Caki2 (cell line): ENCODE data around the gene MBNL2. TPM values are rescaled to one million over a fixed set of nuclear protein-coding genes. Genes with fewer than 3 reads are reported as not detected.

Source experiments
- DNase-seq: peaks from one replicate; pipeline ENCODE4 v3.0.0-alpha.2; 2015; ENCODE audit warnings: low read depth
- in situ Hi-C: cut with HindIII; loops from 2 replicates; pipeline ENCODE4 v1.10.0; 2016; ENCODE audit warnings: low sequenced_read_pairs, low pct_unique_long_range_greater_than_20kb, mixed read lengths
- total RNA-seq: library from RNA; depleted of rRNA; stranded (reverse); fragments of >200 nt; shearing (Covaris generic); gene quantifications from 2 replicates; pipeline ENCODE4 v1.2.3, GENCODE V29; 2014; ENCODE audit warnings: low replicate concordance

MBNL2 gene
- total RNA-seq, 1 experiment from 2014 or later: 14.0 TPM

DNA sequence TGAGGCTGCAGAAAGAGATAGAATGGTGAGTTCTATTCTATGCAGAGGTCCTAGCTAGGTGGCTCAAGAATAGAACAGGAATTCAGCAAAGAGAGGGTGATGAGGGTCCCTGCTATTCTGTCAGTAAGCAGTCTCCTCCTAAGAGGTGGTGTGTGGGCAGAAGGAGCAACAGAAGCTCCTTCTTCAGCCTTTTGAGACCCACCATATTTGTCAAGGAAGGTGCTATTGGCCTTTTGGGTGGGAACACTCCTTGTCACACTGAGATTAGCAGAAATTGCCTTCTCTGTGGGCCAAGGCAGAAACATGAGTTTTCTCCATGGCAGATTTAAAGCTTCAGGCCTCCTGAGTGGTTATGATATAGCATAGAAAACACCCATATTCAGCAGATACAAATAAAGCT is 172.4 kb downstream of the MBNL2 start:
- in situ Hi-C loops: no loop called here
- DNase-seq: no peak

DNA sequence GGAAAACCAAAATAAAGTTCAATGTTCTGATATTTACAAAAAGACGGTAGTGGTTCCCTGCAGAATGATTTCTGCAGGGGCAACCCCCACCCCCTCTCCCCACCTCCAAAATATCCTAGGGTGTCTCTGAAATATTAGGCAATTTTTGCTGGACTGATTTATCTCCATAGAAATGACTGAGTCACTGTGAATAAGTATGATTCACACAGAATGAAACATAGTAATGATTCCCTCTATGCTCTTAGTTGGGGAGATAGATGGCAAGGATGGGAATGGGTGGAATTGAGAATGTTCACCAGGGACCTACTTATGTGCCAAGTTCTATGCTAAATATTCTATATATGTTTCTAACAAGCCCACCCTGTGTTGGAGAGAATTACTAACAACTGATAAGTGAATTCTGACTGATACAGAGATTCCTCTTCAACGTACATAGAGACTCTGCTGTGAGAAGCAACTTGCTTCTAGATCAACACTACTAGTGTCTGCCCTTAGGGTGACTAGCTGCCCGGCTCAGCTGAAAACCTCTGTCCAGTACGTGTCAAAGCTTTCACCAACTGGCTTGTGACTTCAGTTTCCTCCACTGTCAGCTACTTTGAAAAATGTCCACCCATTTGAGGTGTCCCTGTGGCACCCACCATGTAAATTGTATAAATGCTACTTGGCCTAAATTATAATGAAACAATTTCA is 173.5 kb downstream of the MBNL2 start:
- DNase-seq: peak; percentile 7
- in situ Hi-C loops: no loop called here

DNA sequence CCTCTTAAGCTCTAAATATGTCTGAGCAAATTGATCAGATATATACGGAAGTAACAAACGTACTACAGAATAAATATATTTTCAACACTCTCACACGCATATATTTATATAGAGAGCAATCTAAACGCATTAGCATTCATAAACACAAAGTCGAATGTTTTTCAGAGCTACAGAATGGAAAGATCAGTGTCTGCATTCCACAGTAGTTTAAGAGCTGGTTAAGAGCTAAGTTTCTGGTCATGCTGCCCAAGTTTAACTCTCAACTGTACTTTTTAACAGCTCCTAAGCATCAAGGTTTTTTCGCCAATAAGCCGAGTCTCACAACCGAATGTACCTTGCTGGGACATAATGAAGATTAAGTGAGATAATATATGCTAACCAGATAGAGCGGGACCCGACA is 175.1 kb downstream of the MBNL2 start:
- in situ Hi-C loops: no loop called here
- no peak for DNase-seq

DNA sequence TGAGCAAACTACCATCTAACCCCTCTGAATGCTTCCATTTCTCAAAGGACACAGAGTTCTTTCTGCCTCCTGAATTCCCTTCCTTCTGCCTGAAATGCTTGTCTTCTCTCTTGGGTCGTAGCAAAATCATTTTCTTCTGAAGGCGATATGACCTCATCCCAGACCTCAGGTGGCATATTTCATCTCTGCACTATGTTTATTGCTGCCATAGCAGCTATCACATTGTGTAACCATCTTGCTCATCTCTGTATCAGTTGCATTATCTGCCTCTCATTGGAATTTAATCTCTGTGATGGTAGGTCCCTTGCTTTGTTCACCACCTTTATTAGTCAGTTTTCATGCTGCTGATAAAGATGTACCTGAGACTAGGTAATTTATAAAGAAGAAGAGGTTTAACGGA is 179.3 kb downstream of the MBNL2 start:
- no peak for DNase-seq
- in situ Hi-C loops: no loop called here

DNA sequence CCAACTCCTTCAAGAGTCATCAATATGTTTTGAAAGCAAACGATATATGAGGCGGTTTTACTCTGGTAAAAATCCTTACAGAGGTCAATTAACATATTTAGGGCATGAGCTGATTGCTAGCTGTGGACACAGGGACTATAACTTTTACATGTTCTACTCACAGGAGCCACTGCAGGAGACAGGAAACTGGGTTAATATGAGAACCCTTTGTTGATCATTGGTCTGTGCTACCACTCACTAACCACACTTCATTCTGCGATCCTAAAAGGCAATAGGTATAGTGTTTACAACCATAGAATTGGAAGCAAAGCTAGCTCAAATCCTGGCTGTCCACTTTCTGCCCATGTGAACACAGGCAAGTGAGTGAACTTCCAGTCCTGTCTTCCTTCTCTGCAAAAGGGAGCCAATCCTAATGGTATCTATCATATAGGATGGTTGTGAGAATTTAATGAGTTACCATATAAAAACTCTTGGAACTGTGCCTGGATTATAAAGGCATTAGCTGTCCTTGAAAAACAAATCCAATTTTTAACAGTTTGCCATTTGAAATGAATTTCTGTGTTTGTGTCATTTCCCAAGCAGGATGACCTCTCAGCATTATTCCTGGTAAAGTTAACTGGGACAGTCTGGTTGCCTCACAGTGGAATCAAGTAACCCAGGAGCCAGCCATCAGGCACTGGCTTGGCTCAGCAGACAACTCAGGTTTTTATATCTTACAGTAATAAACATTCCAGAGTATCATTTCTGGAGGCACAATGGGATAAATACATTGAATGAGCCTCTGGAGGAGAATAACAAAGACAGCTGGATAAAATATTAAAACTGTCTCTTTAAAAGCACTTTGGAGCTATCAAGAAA is 182.0 kb downstream of the MBNL2 start:
- no peak for DNase-seq
- in situ Hi-C loops: no loop called here

DNA sequence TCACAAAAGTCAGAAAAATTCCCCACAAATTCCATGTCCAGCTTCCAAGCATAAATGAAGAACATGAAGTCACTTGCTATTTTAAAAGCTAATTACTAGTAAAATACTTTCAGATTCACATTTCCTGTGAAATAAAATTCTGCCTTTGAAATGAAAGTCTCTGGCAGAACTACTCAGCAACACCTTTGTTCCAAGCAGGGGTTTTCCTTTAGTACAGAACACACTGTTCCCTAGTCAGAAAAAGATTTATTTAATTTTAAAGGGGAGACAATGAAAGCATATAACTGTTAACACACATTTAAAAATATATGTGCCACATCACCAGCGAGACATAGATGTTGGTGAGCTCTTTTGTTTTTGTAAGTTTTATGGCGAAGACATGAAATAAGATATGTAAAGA is 185.4 kb downstream of the MBNL2 start:
- in situ Hi-C loops: no loop called here
- no peak for DNase-seq

DNA sequence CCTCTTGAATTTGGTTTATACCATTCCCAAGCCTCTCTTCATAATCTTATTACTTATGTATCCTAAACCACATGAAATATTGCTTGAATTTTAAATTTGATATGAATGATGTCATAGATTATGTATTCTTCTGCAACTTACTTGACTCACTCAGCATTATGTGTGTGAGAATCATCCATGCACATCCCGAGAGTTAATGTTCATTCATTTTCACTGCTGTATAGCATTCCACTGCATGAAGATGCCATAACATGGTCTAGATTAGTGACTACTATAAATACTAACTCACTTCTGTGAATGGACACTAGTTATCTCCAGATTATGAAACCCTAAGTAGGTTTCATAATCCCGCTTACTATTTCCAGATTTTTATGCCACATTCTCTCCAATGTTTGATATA is 186.8 kb downstream of the MBNL2 start:
- in situ Hi-C loops: no loop called here
- no peak for DNase-seq

DNA sequence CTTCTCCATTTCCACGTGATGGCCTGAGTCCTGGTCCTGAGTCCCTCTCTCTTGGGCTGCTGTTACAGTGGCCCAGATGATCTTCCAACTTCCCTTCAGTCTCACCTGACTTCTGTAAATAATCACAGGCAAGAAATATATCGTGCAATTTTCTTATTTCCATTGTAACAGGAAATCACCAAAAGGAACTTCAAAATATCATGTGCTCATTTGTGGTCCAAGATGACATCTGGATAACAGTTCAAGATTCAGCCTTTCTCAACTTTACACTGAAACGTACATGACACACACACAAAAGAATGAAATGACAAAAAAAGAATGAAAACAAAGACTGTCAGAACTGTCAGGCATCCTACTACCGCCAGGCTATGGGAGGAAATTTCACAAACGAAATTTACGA is 189.9 kb downstream of the MBNL2 start:
- in situ Hi-C loops: no loop called here
- DNase-seq: no peak

DNA sequence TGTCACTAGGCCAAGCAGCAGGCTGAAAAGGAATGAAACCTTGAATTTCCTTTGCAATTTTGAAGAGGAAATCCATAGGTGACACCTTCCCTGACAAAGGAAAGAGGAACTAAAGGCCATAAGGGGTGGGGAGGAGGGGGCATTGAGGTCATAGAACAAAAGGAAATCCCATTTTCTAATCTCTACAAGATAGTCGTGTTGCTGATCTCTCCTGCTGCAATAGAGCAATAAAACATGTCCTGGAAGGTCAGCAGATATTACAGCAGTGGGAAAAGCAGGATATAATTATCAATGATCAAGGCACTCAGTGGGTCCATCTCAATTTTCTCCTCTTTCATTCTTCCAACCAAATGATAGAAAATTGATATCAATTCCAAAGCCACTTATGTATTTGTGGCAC is 191.6 kb downstream of the MBNL2 start:
- in situ Hi-C loops: no loop called here
- no peak for DNase-seq

DNA sequence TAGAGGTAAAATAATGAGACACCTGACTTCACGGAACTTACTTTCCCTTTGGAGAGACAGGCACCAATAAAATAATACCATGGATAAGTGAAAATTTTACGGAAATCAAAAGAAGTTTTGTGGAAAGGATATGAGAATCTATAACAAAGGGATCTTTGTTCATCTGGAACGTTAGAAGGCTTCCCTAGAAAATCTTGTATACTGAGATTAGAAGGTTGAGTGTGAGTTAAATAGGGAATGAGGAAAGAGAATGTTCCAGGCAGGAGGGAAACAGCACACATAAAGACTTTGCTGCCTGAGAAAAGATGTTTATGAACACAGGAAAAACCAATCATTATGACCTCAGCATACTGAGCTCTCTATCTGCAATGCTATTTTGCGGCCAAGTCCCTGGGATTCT is 192.3 kb downstream of the MBNL2 start:
- in situ Hi-C loops: no loop called here
- no peak for DNase-seq

DNA sequence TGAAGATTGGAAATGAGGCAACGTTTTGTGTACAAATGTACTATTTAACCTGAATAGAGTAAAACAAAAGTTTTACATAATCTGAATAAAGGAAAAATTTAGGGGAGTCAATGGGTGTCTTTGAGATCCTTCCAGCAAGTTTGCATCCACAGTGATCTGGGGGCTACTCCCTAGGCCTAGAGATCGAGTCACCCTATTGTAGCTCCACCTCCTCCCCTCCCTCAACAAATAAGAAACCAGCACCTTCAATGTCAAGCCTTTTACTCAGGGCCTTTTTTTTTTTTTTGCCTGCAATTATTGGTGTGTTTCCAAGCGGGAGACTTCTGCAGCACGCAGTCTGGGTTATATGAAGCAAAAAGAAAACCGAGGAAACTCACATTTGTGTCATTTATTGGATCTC is 195.6 kb downstream of the MBNL2 start:
- in situ Hi-C loops: no loop called here
- peak; percentile 8 for DNase-seq

DNA sequence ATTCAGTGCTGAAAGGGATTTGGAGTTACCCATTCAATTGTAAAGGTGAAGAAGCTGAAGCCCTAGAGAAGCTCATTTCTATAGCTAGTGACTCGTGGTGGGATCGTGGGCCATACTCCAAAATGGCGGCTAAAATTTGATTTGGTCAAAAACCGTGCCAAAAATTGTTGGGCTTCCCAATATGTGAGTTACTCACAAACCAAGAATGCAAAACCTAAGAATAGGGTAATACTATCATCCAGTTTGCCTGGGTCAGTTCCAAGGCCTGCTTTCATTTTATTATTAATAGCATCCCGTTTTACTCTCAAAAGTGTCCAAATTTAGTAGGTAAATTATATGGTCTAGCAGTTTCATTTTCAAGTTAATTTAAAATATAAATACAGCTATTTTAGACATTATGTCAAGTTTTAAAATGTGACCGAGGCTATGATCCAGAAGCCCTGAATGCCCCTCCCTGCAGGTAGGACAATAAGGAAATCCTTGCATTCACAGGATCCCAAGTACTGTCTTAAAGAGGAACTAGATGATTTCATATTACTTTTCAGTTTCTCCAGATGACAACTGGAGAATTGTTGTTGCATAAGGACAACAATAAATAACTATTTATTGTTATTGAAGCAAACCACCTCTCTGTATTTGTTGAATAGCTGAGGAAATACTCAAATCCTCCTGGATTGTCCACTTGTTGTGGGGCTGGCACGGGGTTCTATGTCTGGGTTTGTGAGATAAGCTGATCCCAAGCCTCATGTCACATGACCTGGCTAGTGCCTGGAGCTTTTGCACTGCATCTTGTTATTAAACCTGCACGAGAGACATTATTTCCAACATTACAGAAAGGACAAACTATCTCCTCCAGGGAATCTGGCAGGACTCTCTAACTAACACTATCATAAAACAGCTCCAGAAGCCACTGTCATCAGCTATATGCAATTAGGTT is 200.3 kb downstream of the MBNL2 start:
- DNase-seq: no peak
- in situ Hi-C loops: no loop called here

DNA sequence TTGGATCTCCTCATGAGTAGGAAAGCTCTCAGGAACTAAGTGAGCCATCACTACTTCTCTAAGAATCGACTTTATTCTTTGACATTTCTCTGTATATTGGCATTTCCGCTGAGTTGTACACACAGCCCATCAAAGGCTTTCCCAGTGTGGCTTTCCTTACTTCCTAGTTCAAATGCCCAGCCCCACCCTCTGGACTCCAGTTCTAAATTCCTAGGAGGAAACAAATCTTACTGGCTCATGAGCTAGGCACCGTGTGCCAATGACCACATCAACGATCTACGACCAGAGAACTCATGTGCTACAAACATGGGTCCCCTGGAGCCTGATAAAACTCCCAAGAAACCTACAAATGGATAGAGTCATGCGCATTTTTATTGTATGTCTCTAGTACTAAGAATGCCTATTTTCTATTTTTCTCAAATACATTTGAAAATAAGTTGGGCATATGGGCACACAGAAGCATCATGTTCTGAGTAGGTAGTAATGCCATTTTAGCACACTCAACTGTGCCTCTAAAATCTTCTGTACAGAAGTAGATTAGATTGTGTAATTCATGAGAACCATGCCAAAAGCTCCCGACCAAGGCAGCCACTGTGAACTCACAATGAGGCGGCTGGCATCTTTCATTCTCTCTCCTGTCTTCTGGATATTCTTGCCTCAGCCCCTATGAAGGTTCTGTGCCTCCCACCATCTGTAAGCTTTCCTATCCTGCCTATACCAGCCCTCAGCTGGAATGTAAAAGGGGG is 201.3 kb downstream of the MBNL2 start:
- in situ Hi-C loops: no loop called here
- DNase-seq: no peak

DNA sequence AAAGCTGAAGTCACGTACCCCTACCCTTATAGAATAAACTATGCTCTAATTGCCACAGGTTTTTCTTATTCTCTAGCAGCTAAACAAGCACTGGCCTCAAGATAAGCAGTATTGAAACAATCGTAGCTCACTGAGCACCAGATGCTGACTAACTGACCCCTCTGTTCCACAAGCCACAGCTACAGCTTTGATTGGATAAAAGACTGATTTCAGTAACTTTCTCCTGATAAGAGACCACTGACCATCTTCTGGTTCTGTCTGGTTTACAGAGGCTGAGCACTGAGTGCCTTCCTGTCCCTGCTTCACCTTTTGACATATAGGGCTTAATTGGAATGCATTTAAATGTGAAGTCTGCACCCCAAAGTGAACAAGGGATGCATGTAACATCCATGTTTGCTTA is 203.5 kb downstream of the MBNL2 start:
- DNase-seq: no peak
- in situ Hi-C loops: no loop called here

DNA sequence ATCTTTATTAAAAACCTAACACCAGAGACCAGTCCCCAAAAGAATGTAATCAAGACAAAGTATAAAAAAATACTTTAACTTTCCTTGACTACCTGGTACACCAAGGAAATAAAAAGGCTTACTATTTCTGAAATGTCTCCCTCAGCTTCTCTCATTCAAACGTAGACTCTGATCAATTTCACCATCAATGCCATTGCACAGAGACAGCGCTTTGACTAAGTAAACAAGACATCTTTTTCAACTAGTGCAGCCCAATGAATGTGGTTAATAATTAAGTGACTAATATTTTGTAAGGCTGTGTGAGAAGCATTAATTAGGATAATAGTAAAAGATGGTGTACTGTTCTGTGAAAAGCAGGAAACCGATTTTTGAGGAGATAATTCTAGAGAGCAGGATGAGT is 204.6 kb downstream of the MBNL2 start:
- DNase-seq: no peak
- in situ Hi-C loops: no loop called here

DNA sequence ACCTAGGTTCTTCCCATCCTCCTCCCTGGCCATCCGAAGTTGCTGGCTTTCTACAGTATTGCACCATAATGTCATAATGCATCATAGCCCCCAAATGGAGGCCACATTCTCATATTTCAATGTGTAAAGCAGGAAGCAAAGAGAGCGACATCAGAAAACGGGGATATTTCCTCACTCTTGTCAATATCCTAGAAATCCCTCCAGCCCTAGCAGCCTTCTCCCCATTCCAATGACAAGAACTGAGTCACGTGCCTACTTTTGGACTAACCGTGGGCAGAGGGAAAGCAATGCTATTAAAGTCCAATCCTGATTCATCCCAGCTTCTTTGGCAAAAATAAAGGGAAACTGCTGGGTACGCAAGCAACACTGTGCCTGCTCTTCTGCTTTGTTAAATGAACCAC is 207.5 kb downstream of the MBNL2 start:
- no peak for DNase-seq
- in situ Hi-C loops: no loop called here

DNA sequence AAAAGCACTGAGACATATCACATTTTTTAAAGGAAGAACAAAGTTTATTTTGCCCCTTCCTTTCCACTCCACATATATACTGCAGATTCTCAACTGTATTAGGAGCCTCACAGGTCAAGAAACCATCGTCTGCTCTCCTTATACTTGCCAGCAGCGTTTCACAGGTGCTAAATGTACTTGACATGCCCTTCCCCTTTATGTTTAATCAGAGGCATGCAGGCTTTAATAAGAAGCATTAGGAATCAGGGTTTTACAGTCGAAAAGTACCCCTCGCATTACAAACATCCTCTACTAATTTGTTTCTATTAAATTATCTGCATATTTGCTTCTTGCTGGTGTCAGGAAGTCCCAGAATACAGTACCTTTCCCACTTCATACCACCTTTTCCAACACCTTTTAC is 208.2 kb downstream of the MBNL2 start:
- DNase-seq: no peak
- in situ Hi-C loops: no loop called here

DNA sequence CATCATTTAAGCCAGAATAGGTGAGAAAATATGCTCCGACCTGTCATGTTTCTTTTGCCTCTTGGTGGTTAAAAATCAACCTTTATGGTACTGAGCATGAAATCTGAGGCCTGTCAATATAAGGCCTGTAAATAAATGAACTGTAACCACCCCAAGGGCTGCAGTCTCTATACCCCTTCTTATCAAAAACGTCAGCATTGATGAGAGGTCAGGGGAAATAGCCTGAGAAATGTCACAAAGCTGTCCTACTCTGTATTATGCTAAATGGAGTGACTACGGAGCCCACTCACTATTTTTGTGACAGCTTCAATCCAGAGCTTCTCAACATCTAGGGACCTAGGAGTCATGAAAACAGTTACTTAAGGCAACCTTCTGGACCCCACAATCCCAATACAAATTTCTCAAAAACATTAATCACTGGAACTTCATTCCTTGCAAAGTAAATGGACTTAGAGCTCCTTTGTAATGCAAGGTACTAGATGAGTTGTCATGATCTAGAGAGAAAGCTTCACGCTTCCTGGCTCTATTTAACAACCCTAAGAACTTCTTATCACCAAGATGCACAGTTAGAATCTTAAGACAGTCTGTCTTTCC is 209.1 kb downstream of the MBNL2 start:
- in situ Hi-C loops: no loop called here
- no peak for DNase-seq
